HG02885 (cell line): Measurements from ENCODE around the gene SUMF1.

Experiments used
- ATAC-seq: cut with Tn5 transposase; IDR thresholded peaks from one replicate; pipeline ENCODE4 v1.9.1; 2021; ENCODE audit warnings: mild to moderate bottlenecking; ENCODE audit not compliant: unreplicated experiment, poor library complexity

SUMF1 gene

DNA sequence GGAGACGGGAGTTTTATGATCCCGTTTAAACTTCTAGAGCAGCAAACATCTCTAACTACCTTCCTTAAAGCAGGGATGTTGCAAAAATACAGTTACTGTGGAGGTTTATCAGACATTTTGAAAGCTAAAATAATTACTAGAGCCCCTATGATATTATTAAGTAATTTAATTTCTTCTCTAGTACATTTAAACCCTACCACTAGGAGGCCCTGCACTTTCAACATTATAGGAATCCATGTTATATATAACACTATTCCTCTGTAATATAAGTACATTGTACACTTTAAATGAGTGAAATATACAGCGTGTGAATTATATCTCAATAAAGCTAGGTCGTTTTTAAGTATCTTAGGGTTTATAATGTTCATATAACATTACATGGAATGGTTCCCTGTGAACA is 152.4 kb downstream of the SUMF1 start:
- no peak for ATAC-seq

DNA sequence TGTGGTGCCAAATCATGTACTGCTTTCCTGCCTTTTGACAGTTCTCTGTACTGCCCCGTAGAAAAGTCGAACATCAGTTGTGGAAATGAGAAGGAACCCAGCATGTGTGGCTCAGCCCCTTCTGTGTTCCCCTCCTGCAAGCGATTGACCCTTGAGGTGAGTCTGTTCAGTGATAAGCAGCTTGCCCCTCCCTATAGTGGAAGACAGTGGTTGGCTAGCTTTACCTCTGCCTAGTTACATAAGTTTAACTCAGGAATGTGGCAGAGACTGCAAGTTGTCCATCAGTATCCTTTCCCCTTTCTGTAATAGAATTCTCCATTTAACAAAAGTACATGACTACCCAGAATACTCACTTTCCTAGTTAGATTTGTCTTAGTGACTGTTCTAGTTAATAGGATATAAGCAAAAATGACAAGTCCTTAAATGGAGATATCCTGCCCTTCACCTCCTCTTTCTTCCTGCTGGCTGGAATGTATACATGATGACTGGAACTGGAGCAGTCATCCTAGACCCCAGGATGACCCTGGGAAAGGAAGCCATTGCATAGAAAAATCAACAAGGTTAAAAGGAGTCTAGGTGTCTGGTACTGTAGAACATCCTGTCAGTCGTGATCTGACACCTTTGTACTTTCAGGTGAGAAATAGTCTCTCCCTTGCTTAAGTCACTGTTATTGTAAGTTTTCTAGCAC is 153.3 kb downstream of the SUMF1 start:
- no peak for ATAC-seq

- ATAC-seq: no peak
These were observed 155.6 kb downstream of the SUMF1 start for GRCh38 chr3:4311496-4311895.
